HepG2 (cell line): ENCODE data around the gene MAP2K5.

Experiments used
- CHD2 ChIP-seq: IDR thresholded peaks from 2 replicates; pipeline ENCODE4 v1.6.1; 2011; ENCODE audit warnings: low read depth, low read length, improper control_type of control experiment
- ESRRA ChIP-seq: sonication (generic); formaldehyde crosslinking; IDR thresholded peaks from 2 replicates; pipeline ENCODE4 v1.5.1; 2020; ENCODE audit warnings: mild to moderate bottlenecking, low read depth, missing genetic modification reagents
- KAT2B ChIP-seq: fragments of 150-350 bp; IDR thresholded peaks from 2 replicates; pipeline ENCODE4 v1.6.1; 2014; ENCODE audit warnings: low read depth, low read length, borderline replicate concordance
- POLR2AphosphoS5 ChIP-seq: IDR thresholded peaks from 2 replicates; pipeline ENCODE4 v1.6.1; 2012; ENCODE audit warnings: low read depth, low read length
- TARDBP ChIP-seq: sonication (generic); formaldehyde crosslinking; IDR thresholded peaks from 2 replicates; pipeline ENCODE4 v1.8.0; 2022; ENCODE audit warnings: mild to moderate bottlenecking, missing genetic modification reagents
- ZBTB20 ChIP-seq: sonication (generic); formaldehyde crosslinking; IDR thresholded peaks from 2 replicates; pipeline ENCODE4 v1.8.1; 2023; ENCODE audit warnings: missing genetic modification reagents, low read depth, mild to moderate bottlenecking, borderline replicate concordance
- ZNF496 ChIP-seq: sonication (generic); formaldehyde crosslinking; IDR thresholded peaks from 2 replicates; pipeline ENCODE4 v1.8.1; 2023; ENCODE audit warnings: mild to moderate bottlenecking, moderate library complexity, missing genetic modification reagents; ENCODE audit not compliant: insufficient replicate concordance
- ZZZ3 ChIP-seq: sonication (generic); formaldehyde crosslinking; IDR thresholded peaks from 2 replicates; pipeline ENCODE4 v1.4.0; 2020; ENCODE audit warnings: missing genetic modification reagents, mild to moderate bottlenecking, borderline replicate concordance
- TF ChIP-seq, protein P1 (sequence below): sonication (generic); formaldehyde crosslinking; IDR thresholded peaks from 2 replicates; pipeline ENCODE4 v1.5.0; 2020; ENCODE audit warnings: mild to moderate bottlenecking, missing genetic modification reagents, moderate library complexity

DNA sequence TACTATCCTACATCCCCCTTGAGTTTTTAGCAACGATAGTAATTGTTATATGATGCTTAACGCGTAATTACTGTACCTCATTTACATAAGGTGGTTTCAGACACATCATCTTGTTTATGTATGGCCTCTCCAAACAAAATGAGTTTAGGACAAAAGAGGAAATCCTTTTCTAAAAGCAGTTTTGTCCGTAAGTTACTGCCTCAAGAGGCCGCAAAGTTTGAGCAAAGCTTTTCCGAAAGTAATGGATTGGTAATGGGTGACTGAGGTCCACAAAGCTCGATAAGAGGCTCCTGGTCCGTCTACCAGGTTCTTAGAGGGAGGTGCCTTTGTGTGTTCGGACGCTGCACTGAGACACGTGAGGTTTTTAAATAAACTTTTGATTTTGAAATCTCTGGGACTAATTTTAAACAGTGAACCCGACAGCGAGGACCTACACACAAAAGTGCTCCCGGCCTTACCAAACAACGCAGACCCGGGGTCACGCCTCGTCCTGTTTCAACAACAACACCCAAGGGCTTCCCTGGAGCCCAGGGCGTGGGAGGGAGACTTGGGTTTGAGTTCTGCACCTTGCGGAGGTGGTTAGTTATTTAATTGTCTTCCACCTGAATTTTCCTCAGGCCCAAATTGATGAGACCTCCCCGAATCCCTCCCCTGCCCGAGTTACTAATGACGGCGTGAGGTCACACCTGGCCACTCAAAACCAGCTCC lies 22.0 kb upstream of the MAP2K5 start:
- no peak; the same call in 1 of the 2 replicates for TF ChIP-seq CHD2
- TF ChIP-seq, protein P1, sequence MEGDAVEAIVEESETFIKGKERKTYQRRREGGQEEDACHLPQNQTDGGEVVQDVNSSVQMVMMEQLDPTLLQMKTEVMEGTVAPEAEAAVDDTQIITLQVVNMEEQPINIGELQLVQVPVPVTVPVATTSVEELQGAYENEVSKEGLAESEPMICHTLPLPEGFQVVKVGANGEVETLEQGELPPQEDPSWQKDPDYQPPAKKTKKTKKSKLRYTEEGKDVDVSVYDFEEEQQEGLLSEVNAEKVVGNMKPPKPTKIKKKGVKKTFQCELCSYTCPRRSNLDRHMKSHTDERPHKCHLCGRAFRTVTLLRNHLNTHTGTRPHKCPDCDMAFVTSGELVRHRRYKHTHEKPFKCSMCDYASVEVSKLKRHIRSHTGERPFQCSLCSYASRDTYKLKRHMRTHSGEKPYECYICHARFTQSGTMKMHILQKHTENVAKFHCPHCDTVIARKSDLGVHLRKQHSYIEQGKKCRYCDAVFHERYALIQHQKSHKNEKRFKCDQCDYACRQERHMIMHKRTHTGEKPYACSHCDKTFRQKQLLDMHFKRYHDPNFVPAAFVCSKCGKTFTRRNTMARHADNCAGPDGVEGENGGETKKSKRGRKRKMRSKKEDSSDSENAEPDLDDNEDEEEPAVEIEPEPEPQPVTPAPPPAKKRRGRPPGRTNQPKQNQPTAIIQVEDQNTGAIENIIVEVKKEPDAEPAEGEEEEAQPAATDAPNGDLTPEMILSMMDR (CRISPR knock-in tag): no peak
- no peak for TF ChIP-seq ZBTB20 (CRISPR knock-in tag)
- no peak for TF ChIP-seq ESRRA
- no peak for TF ChIP-seq ZZZ3 (CRISPR knock-in tag)
- TF ChIP-seq TARDBP (CRISPR knock-in tag): no peak
- peak; percentile 83 for TF ChIP-seq POLR2AphosphoS5
- TF ChIP-seq ZNF496: no peak
- TF ChIP-seq KAT2B: no peak
